IMR-90 (cell line): ENCODE results near the gene ALAS1. TPM values are rescaled to one million over a fixed set of nuclear protein-coding genes. Genes with fewer than 3 reads are reported as not detected.

Experiments used
- ATAC-seq: fragments of 200-7000 bp; cut with Tn5 transposase; 2 replicates; pipeline ENCODE4 v1.9.1; 2020; ENCODE audit warnings: low read depth, mild to moderate bottlenecking, moderate library complexity
- BruUV-seq: library from RNA; stranded (reverse); fragments of 400-500 nt; replicated peaks from 2 replicates; lab custom pipeline; 2021; lab: Mats Ljungman, UMichigan
- CTCF ChIA-PET: fragments of 300-600 bp; formaldehyde crosslinking; extraction: SDS; loops from one replicate; lab custom pipeline; 2021; ENCODE audit warnings: antibody characterized with exemption; lab: Yijun Ruan, JAX
- POLR2A ChIA-PET: fragments of 300-600 bp; sonication (Branson Sonifier 250); formaldehyde crosslinking; loops from one replicate; lab custom pipeline; 2022; ENCODE audit warnings: antibody characterized with exemption; ENCODE audit not compliant: unreplicated experiment; lab: Charles Lee
- DNase-seq: peaks from one replicate; pipeline ENCODE4 v3.0.0; 2013
- H2AFZ ChIP-seq: replicated peaks from 2 replicates; pipeline ENCODE3; 2013; ENCODE audit warnings: low read length, mild to moderate bottlenecking; ENCODE audit not compliant: poor library complexity
- H2AK5ac ChIP-seq: 2 replicates; pipeline ENCODE4 v1.6.1; 2013; ENCODE audit warnings: low read depth, low read length, inconsistent platforms
- H2AK9ac ChIP-seq: replicated peaks from 2 replicates; pipeline ENCODE3; 2013; ENCODE audit warnings: mild to moderate bottlenecking, low read depth, low read length, moderate library complexity; ENCODE audit not compliant: poor library complexity
- H2BK120ac ChIP-seq: 2 replicates; pipeline ENCODE4 v1.6.1; 2013; ENCODE audit warnings: low read depth, low read length, inconsistent platforms
- H2BK15ac ChIP-seq: 3 replicates; pipeline ENCODE4 v1.6.1; 2013; ENCODE audit warnings: low read depth, low read length, inconsistent platforms
- H2BK20ac ChIP-seq: 2 replicates; pipeline ENCODE4 v1.6.1; 2013; ENCODE audit warnings: low read depth, mild to moderate bottlenecking, inconsistent platforms, low read length, moderate library complexity
- H2BK5ac ChIP-seq: 2 replicates; pipeline ENCODE4 v1.6.1; 2013; ENCODE audit warnings: mild to moderate bottlenecking, low read depth, low read length, inconsistent platforms; ENCODE audit not compliant: poor library complexity, severe bottlenecking
- H3K14ac ChIP-seq: replicated peaks from 2 replicates; pipeline ENCODE4 v1.6.1; 2013; ENCODE audit warnings: low read depth, low read length, inconsistent platforms
- H3K18ac ChIP-seq: 2 replicates; pipeline ENCODE4 v1.6.1; 2013; ENCODE audit warnings: low read depth, low read length, control low read depth
- H3K23ac ChIP-seq: 2 replicates; pipeline ENCODE4 v1.6.1; 2013; ENCODE audit warnings: low read depth, low read length, inconsistent platforms
- H3K27ac ChIP-seq: 2 replicates; pipeline ENCODE4 v1.5.1; 2013; ENCODE audit warnings: mild to moderate bottlenecking, control low read depth, low read length; ENCODE audit not compliant: insufficient read depth
- H3K27me3 ChIP-seq: 2 replicates; pipeline ENCODE4 v1.6.1; 2013; ENCODE audit warnings: low read length; ENCODE audit not compliant: control insufficient read depth, insufficient read depth
- H3K36me3 ChIP-seq: 2 replicates; pipeline ENCODE4 v1.6.1; 2013; ENCODE audit warnings: low read length, mixed read lengths; ENCODE audit not compliant: control insufficient read depth, insufficient read depth
- H3K4ac ChIP-seq: 2 replicates; pipeline ENCODE4 v1.6.1; 2013; ENCODE audit warnings: low read depth, low read length, inconsistent platforms
- H3K4me1 ChIP-seq: 2 replicates; pipeline ENCODE4 v1.6.1; 2013; ENCODE audit warnings: low read length, mixed read lengths; ENCODE audit not compliant: control insufficient read depth, insufficient read depth
- H3K4me2 ChIP-seq: 2 replicates; pipeline ENCODE4 v1.6.1; 2013; ENCODE audit warnings: low read depth, mild to moderate bottlenecking, control low read depth, low read length, moderate library complexity
- H3K4me3 ChIP-seq: 2 replicates; pipeline ENCODE4 v1.5.1; 2013; ENCODE audit warnings: low read depth, mild to moderate bottlenecking, control low read depth, low read length, moderate library complexity; ENCODE audit not compliant: insufficient read depth
- H3K56ac ChIP-seq: 2 replicates; pipeline ENCODE4 v1.6.1; 2013; ENCODE audit warnings: low read length, inconsistent platforms; ENCODE audit not compliant: insufficient read depth; ENCODE audit errors: extremely low read depth
- H3K79me1 ChIP-seq, 2 experiments: 2 replicates each; pipeline ENCODE4 v1.6.1; 2013; ENCODE audit warnings: low read length in 2 of 2, inconsistent platforms in 1 of 2, low read depth in 1 of 2
- H3K9ac ChIP-seq: 2 replicates; pipeline ENCODE4 v1.6.1; 2013; ENCODE audit warnings: low read depth, low read length, control low read depth
- H3K9me1 ChIP-seq: 2 replicates; pipeline ENCODE4 v1.6.1; 2013; ENCODE audit warnings: low read length, inconsistent platforms; ENCODE audit not compliant: insufficient read depth
- H3K9me3 ChIP-seq: 2 replicates; pipeline ENCODE4 v1.6.1; 2013; ENCODE audit warnings: low read length; ENCODE audit not compliant: control insufficient read depth, insufficient read depth
- H4K20me1 ChIP-seq: 2 replicates; pipeline ENCODE4 v1.6.1; 2013; ENCODE audit warnings: low read length, inconsistent platforms; ENCODE audit not compliant: insufficient read depth
- H4K5ac ChIP-seq: 2 replicates; pipeline ENCODE4 v1.6.1; 2013; ENCODE audit warnings: mild to moderate bottlenecking, low read depth, low read length, control low read depth
- H4K8ac ChIP-seq, 2 experiments: 2 replicates each; pipeline ENCODE4 v1.6.1; 2013; ENCODE audit warnings: low read depth in 2 of 2, low read length in 2 of 2, control low read depth in 1 of 2, inconsistent platforms in 1 of 2
- H4K91ac ChIP-seq: 2 replicates; pipeline ENCODE4 v1.6.1; 2013; ENCODE audit warnings: low read depth, low read length, inconsistent platforms; ENCODE audit not compliant: insufficient read depth
- BHLHE40 ChIP-seq: fragments of 150-350 bp; IDR thresholded peaks from 2 replicates; pipeline ENCODE4 v1.6.1; 2016; ENCODE audit warnings: mild to moderate bottlenecking, low read depth, low read length
- CEBPB ChIP-seq: IDR thresholded peaks from 2 replicates; pipeline ENCODE4 v1.6.1; 2012; ENCODE audit warnings: low read depth, low read length, improper control_type of control experiment
- CHD1 ChIP-seq: IDR thresholded peaks from 2 replicates; pipeline ENCODE4 v1.6.1; 2012; ENCODE audit warnings: low read depth, low read length, improper control_type of control experiment
- CTCF ChIP-seq: conservative IDR thresholded peaks from 2 replicates; pipeline ENCODE4 v1.5.1; 2012; ENCODE audit warnings: mild to moderate bottlenecking, low read depth, low read length, improper control_type of control experiment
- FOS ChIP-seq: fragments of 150-350 bp; IDR thresholded peaks from 2 replicates; pipeline ENCODE4 v1.6.1; 2016; ENCODE audit warnings: low read depth, low read length
- MAFK ChIP-seq: IDR thresholded peaks from 2 replicates; pipeline ENCODE4 v1.6.1; 2012; ENCODE audit warnings: low read depth, low read length, improper control_type of control experiment
- MAZ ChIP-seq: IDR thresholded peaks from 2 replicates; pipeline ENCODE4 v1.6.1; 2012; ENCODE audit warnings: low read depth, mild to moderate bottlenecking, low read length, improper control_type of control experiment, moderate library complexity, borderline replicate concordance
- MXI1 ChIP-seq: IDR thresholded peaks from 2 replicates; pipeline ENCODE4 v1.6.1; 2012; ENCODE audit warnings: low read depth, mild to moderate bottlenecking, low read length, moderate library complexity, borderline replicate concordance
- NFE2L2 ChIP-seq: fragments of 150-350 bp; IDR thresholded peaks from 2 replicates; pipeline ENCODE4 v1.6.1; 2016; ENCODE audit warnings: low read depth, mild to moderate bottlenecking, low read length
- POLR2A ChIP-seq: IDR thresholded peaks from 2 replicates; pipeline ENCODE4 v1.6.1; 2012; ENCODE audit warnings: mild to moderate bottlenecking, low read depth, low read length
- RAD21 ChIP-seq: IDR thresholded peaks from 2 replicates; pipeline ENCODE4 v1.6.1; 2012; ENCODE audit warnings: low read length, improper control_type of control experiment
- RCOR1 ChIP-seq: IDR thresholded peaks from 2 replicates; pipeline ENCODE4 v1.6.1; 2012; ENCODE audit warnings: mild to moderate bottlenecking, low read length, improper control_type of control experiment; ENCODE audit not compliant: insufficient replicate concordance
- RFX5 ChIP-seq: IDR thresholded peaks from 2 replicates; pipeline ENCODE4 v1.8.0; 2012; ENCODE audit warnings: low read depth, mild to moderate bottlenecking, low read length, moderate library complexity
- SMC3 ChIP-seq: fragments of 150-350 bp; IDR thresholded peaks from 2 replicates; pipeline ENCODE4 v1.6.1; 2016; ENCODE audit warnings: low read depth, mild to moderate bottlenecking, antibody characterized with exemption, low read length, moderate library complexity
- USF2 ChIP-seq: fragments of 150-350 bp; IDR thresholded peaks from 2 replicates; pipeline ENCODE4 v1.6.1; 2017; ENCODE audit warnings: mild to moderate bottlenecking, antibody characterized with exemption, low read length, low read depth
- WGBS, 2 experiments: methylation state at CpG; one replicate each; pipeline versions ENCODE4 v1.1.5 to v1.1.7; 2013; ENCODE audit warnings: missing lambda C conversion rate in 2 of 2; ENCODE audit not compliant: insufficient read length in 1 of 2; ENCODE audit errors: extremely low coverage in 2 of 2; 5-methylcytosine and 5-hydroxymethylcytosine counted together
- dilution Hi-C: fragments of 300-500 bp; cut with HindIII; formaldehyde crosslinking; loops from one replicate; pipeline ENCODE4 v1.14.3; 2018; ENCODE audit warnings: low sequenced_read_pairs; ENCODE audit not compliant: unreplicated experiment
- in situ Hi-C: fragments of 300-500 bp; cut with MboI; formaldehyde crosslinking; loops from 3 replicates; pipeline ENCODE4 v1.14.3; 2019; ENCODE audit warnings: low sequenced_read_pairs, inconsistent platforms, mixed read lengths
- intact Hi-C: fragments of 100-400 bp; cut with micrococcal nuclease; formaldehyde crosslinking; loops from 2 replicates; pipeline ENCODE4 v1.10.0; 2022
- polyA plus RNA-seq, 3 experiments: library from polyadenylated mRNA; depleted of rRNA; stranded (reverse); fragments of >200 nt; gene quantifications; 2 replicates each; pipeline ENCODE4 v1.2.3, GENCODE V29; 2012; ENCODE audit warnings: low replicate concordance in 1 of 3
- total RNA-seq: library from RNA; depleted of rRNA; stranded (reverse); fragments of >200 nt; gene quantifications from 2 replicates; pipeline ENCODE4 v1.2.3, GENCODE V29; 2012

The ALAS1 gene
- total and polyA plus RNA-seq, 2 of the 4 experiments (the other 2 are of a cell fraction), result 32.8 to 47.2 TPM

- Histone ChIP-seq H3K27ac (no peak overlapping the region), H2AFZ (no peak overlapping the region), H4K8ac (no peak overlapping the region), H3K9me3 (no peaks in the 10 kb centered on the region), H3K79me1 (0 out of 4 replicates have a peak, but pooled peaks cover 0 to 3% of the 10 kb centered on the region in 2 experiments), H3K4ac (no peak overlapping the region), H3K9ac (no peak overlapping the region), H2AK5ac (no peak overlapping the region), H2BK20ac (no peak overlapping the region), H3K27me3 (no peaks in the 10 kb centered on the region; the same call in 1 of the 2 replicates), H2BK15ac (no peak overlapping the region), H4K5ac (no peak overlapping the region), H4K20me1 (no peaks in the 10 kb centered on the region), H3K36me3 (no peaks in the 10 kb centered on the region), H4K91ac (no peak overlapping the region), H3K4me2 (no peak overlapping the region), H3K4me1 (peaks cover 15% of the 10 kb centered on the region), H2AK9ac (no peak overlapping the region), H2BK5ac (no peak overlapping the region), H3K18ac (no peak overlapping the region), H3K56ac (no peak overlapping the region), H3K4me3 (no peak overlapping the region), H3K9me1 (peaks cover 12% of the 10 kb centered on the region), H2BK120ac (no peak overlapping the region), H3K23ac (no peak overlapping the region), H3K14ac (no peak overlapping the region)
- WGBS, 2 experiments, result no CpG with 5 or more reads among the region's 1 CpG
- intact Hi-C loops, result no loop called here
- CTCF ChIA-PET, result no interaction called here
- dilution Hi-C loops, result no loop called here
- ATAC-seq (no peak), DNase-seq (no peak)
- in situ Hi-C loops, result no loop called here
- BruUV-seq, result no TSS peak
- TF ChIP-seq MAFK (no peak), MXI1 (no peak), CTCF (no peak), POLR2A (no peak), RAD21 (no peak), RFX5 (no peak), BHLHE40 (no peak), USF2 (no peak), CHD1 (no peak), CEBPB (no peak), NFE2L2 (no peak), SMC3 (no peak), FOS (no peak), RCOR1 (no peak), MAZ (no peak)
- POLR2A ChIA-PET, result no interaction called here
Observed at GRCh38 chr3:52188556-52188955, 9.4 kb upstream of the ALAS1 start.
